ENCODE data around the gene FHL5.

DNA sequence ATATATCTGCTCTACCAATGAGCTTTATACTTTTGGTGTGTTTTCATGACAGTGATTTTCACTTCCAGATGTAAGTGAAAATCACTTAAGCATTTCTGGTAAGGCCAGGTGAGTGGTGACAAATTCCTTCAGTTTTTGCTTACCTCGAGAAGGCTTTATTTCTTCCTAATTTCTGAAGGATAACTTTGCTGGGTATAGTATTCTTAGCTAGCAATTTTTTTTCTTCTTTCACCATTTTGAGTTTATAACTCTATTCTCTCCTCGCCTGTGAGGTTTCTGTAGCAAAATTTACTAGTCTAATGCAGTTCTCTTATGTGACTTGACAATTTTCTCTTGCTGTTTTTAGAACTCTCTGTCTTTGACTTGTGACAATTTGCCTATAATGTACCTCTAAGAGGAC lies 7.1 kb downstream of the FHL5 start:
- TF ChIP-seq, protein P1, sequence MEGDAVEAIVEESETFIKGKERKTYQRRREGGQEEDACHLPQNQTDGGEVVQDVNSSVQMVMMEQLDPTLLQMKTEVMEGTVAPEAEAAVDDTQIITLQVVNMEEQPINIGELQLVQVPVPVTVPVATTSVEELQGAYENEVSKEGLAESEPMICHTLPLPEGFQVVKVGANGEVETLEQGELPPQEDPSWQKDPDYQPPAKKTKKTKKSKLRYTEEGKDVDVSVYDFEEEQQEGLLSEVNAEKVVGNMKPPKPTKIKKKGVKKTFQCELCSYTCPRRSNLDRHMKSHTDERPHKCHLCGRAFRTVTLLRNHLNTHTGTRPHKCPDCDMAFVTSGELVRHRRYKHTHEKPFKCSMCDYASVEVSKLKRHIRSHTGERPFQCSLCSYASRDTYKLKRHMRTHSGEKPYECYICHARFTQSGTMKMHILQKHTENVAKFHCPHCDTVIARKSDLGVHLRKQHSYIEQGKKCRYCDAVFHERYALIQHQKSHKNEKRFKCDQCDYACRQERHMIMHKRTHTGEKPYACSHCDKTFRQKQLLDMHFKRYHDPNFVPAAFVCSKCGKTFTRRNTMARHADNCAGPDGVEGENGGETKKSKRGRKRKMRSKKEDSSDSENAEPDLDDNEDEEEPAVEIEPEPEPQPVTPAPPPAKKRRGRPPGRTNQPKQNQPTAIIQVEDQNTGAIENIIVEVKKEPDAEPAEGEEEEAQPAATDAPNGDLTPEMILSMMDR (conservative IDR thresholded peaks at IDR 0.05; ENCODE audit: low read depth, low read length) = no peak
- TF ChIP-seq EZH2 (IDR thresholded peaks at IDR 0.05; ENCODE audit: low read length, unreplicated experiment) = no peak
